HG02798 (cell line): ENCODE data around the gene TMEM158.

Source experiments
- ATAC-seq: cut with Tn5 transposase; IDR thresholded peaks from one replicate; pipeline ENCODE4 v1.9.1; 2021; ENCODE audit warnings: mild to moderate bottlenecking; ENCODE audit not compliant: unreplicated experiment, poor library complexity

The TMEM158 gene

DNA sequence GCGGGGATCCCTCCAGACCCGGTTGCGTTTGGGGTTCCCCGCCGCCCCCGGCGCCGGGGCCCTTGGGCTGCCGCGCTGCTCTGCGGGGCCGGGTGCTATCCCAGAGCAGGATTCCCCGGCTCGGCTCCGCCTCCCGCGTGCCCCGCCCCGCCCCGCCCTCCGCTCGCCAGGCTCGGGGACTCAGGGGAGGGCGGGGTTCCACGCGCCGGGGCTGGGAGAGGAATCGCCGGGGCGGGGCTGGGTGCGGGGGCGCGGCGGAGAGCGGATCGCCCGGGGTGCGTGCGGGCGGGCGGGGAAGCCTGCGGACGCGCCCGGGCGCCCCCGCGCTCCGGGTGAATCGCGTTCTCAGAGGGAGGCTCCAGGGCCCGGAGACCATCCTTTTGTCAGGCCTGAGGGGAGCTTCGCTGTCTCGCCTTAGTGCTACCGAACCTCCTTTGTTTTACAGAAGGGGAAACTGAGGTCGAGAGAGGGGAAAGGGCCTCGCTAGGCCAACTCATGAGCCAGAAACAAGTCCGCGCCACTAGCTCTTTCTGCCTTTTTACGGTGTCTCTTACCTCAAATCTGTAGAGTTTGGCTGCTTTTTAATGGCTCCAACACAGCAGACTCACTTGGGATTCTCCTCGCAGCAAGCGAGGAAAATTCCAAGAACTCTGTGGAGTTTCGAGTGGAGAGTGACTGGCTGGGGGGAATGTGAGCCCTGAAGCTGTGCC lies at the start of gene TMEM158:
Gene TMEM158 (minus strand): TSS at position 82 of the 710 bp plus-strand sequence. CDS start 260 bp downstream, outside the sequence.
- ATAC-seq, result peak; percentile 84

DNA sequence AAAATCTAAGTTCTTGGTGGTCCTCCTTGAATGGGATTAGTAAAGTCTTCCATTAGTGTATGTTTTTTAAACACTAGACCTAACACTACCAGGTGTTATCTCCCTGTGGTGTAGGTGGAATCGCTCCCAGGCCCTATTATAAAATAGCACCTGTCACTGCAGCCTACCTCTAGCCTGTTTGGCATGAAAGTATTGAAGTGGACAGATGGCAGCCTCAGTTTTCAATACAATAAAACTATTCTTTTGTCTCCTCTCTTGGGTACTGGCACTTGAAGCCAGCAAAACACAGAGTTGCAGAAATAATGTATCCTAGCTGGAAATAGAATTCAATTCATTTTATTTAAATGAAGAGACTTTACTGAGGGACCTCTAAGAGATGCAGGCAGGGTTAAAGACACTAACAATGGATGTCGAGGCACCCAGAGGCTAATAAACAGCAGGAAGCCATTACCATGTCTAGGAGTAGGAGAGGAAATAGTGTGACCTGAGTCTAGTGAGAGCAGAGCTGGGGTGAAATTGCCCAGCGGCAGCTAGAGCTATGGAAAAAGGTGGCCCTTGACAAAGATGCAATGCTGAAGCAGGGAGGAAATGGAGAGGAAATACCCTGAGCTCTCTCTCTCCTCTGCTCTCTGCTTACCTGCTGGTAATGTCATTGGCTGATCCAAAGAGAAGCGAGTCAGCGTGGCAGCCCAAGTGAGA lies 49.1 kb upstream of the TMEM158 start:
- no peak for ATAC-seq

DNA sequence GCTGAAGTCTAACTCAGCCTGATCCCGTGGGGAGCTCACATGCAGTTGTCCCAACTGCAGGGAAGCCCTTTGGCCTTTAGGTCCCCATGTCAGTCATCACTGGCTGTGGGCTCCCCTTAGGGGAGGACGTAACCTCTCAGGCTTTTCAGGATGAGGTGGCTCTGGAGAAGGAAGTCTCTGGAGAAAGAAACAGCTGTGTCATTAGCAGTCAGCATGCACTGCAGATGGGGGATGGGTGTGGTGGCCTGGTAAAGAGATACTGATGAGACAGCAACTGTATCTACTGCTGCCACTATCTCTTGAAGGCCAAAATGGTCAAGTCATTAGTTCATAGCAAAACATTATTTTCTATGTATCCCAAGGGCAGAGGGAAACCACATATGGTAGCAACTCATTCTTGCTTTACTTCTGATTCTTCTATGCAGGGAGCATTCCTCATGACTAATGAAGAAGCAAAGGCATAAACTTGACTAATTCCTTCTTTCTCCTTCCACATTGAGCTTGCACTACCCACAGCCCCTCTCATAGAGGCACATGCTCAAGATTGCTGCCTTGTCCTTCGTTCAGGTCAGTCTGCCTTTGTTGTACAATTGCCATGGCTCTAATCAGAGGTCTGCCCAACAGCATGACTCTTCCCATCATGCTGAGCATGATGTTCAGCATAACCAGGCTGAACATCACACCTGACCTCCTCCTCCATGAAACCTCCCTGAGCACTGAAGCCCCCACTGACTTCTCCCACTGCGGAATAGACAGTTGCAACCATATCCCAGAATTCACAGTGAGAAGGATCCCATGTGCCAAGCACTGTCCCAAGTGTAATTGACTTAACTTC lies 47.8 kb upstream of the TMEM158 start:
- ATAC-seq, result no peak

- ATAC-seq, result no peak
Observed at GRCh38 chr3:45272828-45273470, 46.9 kb upstream of the TMEM158 start.

DNA sequence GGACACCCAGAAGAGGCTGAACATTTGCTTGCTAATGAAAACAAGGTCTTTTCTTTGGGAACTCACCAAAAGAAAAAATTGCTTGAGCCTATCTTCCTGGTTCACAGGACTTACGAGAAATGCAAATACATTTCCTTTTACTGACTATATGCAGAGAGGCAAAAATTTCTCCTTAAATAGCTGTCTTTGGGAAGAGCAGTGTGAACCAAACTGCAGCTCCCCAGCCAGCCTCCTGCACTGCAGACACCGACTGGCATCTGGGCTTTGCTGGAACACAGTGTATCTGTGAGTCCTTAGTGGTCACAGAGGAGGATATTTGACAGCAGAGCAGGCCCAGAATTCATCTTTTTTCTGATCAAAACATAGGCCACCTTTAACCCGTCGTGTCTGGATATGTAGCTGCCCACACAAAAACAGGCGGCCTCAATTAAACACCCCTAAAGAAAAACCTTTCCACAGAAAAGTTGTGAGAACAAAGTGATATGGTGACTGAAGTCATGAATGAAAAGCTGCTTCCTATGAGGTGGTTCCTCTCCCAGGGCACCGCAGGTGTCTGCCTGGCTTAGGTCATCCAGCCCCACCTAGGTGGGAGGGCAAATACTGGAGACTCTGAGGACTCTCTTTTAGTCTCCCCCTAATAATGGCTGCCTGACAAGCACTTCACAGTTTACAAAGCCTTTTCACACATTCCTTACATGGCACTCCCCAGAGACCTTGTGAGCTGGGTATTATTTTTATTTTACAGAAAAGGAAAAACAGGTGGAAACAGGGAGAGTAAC lies 46.1 kb upstream of the TMEM158 start:
- no peak for ATAC-seq

DNA sequence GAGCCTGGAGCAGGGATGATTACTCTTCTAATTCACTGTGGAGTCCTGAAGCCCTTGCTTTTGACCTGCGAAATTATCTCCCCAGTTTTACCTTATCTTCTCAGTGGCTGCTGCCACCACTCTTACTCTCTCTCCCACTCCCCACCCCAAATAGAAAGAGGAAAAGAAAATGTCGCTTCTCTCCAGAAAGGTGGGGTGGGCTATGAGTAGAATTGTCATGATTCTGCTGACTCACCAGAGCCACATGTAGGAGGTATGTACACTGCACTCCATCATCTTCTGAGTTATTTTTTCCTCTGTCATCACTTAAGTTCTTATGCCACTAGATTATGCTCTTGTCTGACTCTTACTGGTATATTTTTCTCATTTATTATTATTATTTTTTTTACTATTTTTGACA lies 43.9 kb upstream of the TMEM158 start:
- no peak for ATAC-seq

DNA sequence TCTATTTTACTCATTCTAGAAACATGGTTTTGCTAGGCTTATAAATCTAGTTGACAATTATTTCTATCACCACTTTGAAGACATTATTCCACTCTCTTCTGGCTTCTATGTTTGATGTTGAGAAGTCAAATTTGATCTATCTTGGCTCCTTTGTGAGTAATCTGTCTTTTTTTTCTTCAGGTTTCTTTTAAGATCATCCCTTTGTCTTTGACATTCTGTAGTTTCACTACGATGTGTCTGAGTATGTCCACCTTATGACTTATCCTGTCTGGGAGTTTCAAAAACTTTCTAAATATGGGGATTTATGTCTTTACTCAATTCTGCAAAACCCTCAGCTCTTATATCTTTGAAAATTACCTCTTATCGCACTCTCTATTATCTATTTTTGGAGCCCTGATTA lies 41.0 kb upstream of the TMEM158 start:
- ATAC-seq, result no peak

DNA sequence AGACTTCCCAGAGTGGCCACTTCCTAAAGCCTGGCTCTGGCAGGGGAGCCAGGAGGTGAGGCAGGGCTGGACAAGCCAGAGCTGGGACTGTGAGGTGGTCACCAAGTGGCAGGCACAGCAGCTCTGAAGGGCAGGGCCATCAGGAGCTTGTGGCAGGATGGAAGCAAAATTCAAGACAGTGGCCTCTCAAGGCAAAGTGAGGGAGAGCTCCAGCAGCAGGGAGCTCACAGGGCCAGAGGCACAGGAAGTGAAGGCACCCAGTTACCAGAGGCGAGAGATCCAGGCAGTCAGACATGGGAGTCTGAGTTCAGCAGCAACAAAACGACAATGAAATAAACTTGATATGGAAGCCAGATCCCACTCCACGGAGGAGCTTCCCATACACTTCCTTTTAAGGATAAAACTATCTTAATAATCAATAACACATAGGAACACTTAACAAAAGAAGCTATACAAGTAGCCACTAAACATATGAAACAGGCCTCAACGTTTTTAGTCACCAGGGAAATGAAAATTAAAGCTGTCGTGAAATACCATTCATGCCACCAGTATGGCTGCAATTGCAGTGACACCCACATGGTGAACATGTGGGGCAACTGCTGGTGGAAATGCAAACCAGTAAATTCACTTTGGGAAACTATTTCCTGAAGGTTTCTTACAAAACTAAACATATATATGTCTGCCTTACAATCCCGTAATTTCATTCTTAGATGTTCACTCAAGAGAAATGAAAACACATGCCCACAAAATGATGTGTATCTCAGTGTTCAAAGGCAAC lies 35.4 kb upstream of the TMEM158 start:
- ATAC-seq, result no peak

DNA sequence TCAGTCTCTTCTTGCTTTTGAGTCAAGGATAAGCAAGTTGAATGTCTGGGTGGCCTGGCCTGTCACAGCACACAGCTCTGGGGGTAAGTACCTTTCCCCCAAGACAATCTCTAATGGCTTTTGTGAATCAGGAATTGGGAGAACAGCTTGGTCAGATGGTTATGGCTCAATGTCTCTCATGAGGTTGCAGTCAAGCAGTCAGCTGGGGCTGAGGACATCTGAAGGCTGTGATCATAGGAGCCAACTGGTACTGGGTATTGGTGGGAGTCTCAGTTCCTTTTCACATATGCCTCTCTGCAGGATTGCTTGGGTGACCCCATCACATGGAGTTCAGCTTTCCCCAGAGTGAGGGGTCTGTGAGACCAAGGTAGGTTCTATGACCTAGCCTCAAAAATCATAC lies 33.0 kb upstream of the TMEM158 start:
- ATAC-seq, result no peak

- no peak for ATAC-seq
Observed at GRCh38 chr3:45258317-45258716, 32.2 kb upstream of the TMEM158 start.

GRCh38 chr3:45253316-45253715 lies 27.2 kb upstream of the TMEM158 start:
- no peak for ATAC-seq

DNA sequence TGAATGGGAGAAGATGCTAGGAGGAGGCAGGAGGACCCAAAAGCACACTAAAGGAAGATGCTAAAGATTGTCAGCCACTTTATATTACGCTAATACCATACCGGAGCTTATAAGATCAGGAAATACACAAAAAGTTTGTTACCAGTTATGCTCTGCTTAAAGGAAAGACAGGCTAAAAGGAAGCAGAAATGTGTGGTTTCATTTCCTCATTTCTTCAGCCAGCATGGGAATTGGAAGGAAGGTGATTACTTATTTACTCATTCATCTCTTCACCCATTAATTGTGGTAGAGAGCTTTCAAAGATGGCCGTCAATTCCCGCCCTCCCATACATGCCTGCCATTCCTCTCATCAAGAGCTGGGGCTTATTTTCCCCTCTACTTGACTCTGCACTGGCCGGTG lies 26.7 kb upstream of the TMEM158 start:
- no peak for ATAC-seq

- no peak for ATAC-seq
Observed at GRCh38 chr3:45249391-45249790, 23.3 kb upstream of the TMEM158 start.

DNA sequence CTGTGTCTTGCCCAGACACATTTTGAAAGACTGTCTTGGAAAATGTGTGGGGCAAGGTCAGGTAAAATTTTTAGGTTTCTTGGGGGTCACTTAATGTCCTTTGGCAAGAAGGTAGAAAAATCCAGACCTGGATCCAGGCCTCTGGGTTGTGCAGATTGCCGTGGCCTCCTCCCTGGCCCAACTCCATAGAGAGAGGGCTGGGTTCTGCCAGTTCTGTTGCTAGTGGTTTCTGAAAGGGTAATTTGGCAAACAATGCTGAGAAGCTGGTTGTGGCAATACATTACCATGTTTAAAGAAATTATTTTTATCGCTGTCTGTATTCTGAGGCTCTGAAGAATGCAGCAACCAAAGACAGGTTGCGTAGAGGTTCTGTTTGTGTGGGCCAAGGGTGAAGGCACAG lies 20.2 kb upstream of the TMEM158 start:
- no peak for ATAC-seq

DNA sequence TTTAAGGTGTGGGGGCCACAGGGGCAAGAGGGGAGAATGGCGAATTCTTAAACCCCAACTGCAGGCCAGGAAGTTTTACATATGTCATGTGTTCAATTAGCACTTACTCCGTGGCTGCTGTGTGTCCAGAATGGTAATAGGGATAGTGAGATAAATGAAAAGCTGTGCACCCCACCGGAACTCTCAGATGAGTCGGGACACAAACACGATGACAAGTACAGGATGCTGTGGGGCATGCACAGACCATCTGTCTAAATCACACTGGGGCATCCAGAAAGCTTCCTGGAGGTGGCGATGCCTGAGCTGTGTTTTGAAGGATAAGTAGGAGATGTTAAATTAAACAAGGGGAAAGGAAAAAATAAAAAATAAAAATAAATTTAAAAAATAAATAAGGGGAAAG lies 18.3 kb upstream of the TMEM158 start:
- no peak for ATAC-seq

DNA sequence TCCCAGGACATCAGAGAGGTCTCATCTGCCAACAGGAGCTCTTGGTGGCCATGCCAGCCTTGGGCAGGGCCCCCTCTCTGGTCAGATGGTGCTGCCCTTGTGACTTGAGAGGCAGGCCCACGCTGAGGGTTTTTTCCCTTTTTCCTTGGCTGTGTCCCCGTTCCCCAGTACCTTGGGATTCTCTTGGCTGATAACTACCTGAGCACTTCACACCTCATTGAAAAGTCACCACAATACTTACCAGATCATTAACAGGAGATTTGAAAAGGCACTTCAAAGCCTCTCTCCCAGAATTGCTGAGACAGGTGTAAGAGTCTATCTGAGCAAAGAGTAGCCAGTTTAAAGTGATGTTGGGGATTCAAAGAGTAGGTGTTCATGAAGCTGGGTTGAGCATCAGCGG lies 15.1 kb upstream of the TMEM158 start:
- ATAC-seq, result no peak

DNA sequence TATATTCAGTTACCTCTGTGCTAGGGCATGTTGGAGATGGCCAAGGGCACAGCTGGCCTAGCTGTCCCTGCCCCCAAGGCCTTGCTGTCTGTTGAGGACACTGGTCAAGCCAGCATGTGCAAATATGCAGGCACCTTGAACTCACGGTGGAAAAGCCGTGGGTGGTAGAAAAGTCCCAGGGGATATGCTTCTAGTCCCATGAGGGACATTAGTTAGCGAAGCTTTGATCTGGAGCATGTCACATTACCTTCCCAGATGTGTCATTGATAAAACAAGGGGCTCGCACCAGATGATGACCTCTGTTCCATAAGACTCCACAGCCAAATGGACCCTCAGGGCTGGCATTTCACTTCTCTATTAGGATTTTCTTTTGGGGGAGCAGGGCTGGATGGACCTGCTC lies 14.2 kb upstream of the TMEM158 start:
- ATAC-seq, result no peak

DNA sequence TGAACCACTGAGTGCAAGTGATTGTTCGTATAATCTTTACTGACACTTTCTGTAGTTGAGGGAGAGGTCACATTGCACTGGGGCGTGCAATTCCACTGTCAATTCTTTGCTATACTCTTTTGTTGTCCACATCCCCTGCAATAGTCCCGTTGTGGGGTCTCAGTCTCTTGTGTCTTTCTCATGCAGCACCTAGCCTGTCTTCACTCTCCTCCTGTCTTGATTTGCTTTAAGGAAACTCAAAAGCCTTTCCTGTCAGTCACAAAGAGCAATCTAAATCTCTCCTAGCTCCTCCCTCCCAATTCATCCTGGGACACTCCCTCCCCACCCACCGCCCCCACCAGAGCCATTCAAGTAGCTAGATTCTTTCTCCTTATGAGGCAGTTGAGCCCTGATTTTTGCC lies 13.2 kb upstream of the TMEM158 start:
- no peak for ATAC-seq

GRCh38 chr3:45236964-45237363 lies 10.9 kb upstream of the TMEM158 start:
- ATAC-seq, result no peak
